ENCODE data around the gene CHD2.
A peak's percentile ranks its signal among the peaks of the same experiment; 100 is the strongest.

CHD2 gene

DNA sequence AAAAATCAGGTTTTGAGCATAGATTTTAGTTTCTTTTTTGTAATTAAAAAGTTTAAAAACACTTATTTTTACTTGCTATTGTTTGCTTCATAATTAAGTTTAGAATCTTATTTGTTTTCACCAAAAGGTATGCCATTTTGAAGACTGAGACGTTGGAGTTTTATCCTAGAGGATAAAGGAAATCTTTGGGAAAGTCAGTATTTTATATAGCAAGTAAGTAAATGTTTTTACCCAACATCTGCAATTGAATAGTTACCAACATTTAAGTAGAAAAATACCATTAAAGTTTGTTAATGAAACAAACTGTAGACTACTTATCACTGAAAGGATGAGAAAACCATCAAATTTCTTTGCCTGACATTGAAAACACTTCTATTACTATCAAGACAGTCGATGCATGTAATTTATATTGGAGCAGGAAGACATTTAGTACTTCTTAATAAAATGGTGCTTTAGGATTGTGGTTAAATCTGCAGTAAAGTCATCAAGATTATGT is 14.0 kb upstream of the CHD2 start:
- peak overlapping the region; percentile 87 for H3K4me3 ChIP-seq (ENCODE audit: low read depth, low read length)
- peaks cover 65% of the 10 kb centered on the region for H3K36me3 ChIP-seq (ENCODE audit: control insufficient read depth, insufficient read depth, low read length)
- H3K9ac ChIP-seq (ENCODE audit: low read depth, low read length), result no peak overlapping the region; the same call in 1 of the 2 replicates

DNA sequence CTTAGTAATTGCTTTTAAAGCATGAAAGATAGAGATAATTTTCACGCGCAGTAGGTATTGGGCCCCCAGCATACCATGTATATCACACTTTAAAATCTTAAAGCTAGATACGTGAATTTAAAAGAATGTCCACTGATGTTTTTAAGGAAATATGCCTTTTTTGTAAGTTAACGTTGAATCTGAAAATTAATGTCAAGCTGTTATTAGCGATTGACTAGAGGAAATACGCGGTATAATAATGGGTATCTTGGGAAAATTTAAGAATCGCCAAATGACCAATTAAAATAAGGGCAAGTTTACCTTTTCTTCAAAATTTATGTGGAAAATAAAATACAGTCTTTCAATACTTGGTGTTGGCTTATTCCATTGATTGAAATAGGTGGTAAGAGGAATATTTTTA is 13.3 kb upstream of the CHD2 start:
- H3K27me3 ChIP-seq (ENCODE audit: control insufficient read depth, insufficient read depth, low read length), result no peaks in the 10 kb centered on the region
- no peak overlapping the region for H3K9ac ChIP-seq (ENCODE audit: low read depth, low read length)
- peaks cover 72% of the 10 kb centered on the region for H3K36me3 ChIP-seq (ENCODE audit: control insufficient read depth, insufficient read depth, low read length)
- no peaks in the 10 kb centered on the region for H3K9me3 ChIP-seq (ENCODE audit: control insufficient read depth, insufficient read depth, low read length)
- H3K27ac ChIP-seq (ENCODE audit: low read depth, low read length), result peak overlapping the region; percentile 9
- peaks cover 12% of the 10 kb centered on the region for H3K4me1 ChIP-seq (ENCODE audit: control insufficient read depth, insufficient read depth, low read length)
- 0 out of 2 replicates have a peak overlapping the region, but pooled peaks have one; percentile 21 for H3K4me3 ChIP-seq (ENCODE audit: low read depth, low read length)

More for the DNA sequence above, 14.0 kb upstream of the CHD2 start:
- Histone ChIP-seq H3K4me1 (ENCODE audit: control insufficient read depth, insufficient read depth, low read length) (peaks cover 19% of the 10 kb centered on the region), H3K27me3 (ENCODE audit: control insufficient read depth, insufficient read depth, low read length) (no peaks in the 10 kb centered on the region), H3K27ac (ENCODE audit: low read depth, low read length) (peak overlapping the region; percentile 98), H3K9me3 (ENCODE audit: control insufficient read depth, insufficient read depth, low read length) (no peaks in the 10 kb centered on the region)

- Histone ChIP-seq H3K4me3 (ENCODE audit: low read depth, low read length) (no peak overlapping the region), H3K27ac (ENCODE audit: low read depth, low read length) (no peak overlapping the region), H3K27me3 (ENCODE audit: control insufficient read depth, insufficient read depth, low read length) (no peaks in the 10 kb centered on the region), H3K9me3 (ENCODE audit: control insufficient read depth, insufficient read depth, low read length) (no peaks in the 10 kb centered on the region), H3K4me1 (ENCODE audit: control insufficient read depth, insufficient read depth, low read length) (peaks cover 9% of the 10 kb centered on the region), H3K36me3 (ENCODE audit: control insufficient read depth, insufficient read depth, low read length) (peaks cover 82% of the 10 kb centered on the region), H3K9ac (ENCODE audit: low read depth, low read length) (no peak overlapping the region)
Measured at GRCh38 chr15:92887869-92888268, 12.3 kb upstream of the CHD2 start.

DNA sequence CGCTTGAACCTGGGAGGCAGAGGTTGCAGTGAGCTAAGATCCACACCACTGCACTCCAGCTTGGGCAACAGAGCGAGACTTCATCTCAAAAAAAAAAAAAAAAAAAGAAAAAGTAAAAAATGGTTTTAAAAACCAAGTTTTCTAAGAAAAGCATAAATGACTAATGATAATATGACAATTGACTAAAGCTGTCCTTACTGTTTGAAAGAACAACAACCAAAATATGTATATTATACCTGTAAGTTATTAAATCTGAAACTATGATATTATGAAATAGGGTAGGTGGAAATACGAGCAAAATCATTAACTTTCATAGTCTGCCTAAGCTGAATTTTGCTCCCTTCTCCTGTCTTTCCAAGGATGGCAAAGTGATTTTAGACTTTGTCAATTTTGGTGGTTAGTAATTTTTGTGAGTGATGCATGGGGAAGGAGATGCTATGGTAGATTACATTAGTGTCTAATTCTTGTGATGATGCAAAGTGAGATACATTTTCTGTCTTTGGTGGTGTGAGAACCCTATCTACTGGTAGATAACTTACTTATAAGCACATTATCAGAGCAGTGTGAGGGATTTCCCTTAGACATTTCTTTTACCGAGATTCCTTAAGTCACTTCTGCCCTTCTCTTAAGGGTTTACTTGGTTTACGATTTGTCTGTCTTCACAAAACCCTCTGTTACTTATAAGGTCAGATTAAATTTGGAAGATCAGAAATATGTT is 10.6 kb upstream of the CHD2 start:
- Histone ChIP-seq H3K27ac (ENCODE audit: low read depth, low read length) (no peak overlapping the region), H3K9ac (ENCODE audit: low read depth, low read length) (no peak overlapping the region), H3K9me3 (ENCODE audit: control insufficient read depth, insufficient read depth, low read length) (no peaks in the 10 kb centered on the region), H3K4me3 (ENCODE audit: low read depth, low read length) (no peak overlapping the region), H3K27me3 (ENCODE audit: control insufficient read depth, insufficient read depth, low read length) (no peaks in the 10 kb centered on the region), H3K36me3 (ENCODE audit: control insufficient read depth, insufficient read depth, low read length) (peaks cover 92% of the 10 kb centered on the region), H3K4me1 (ENCODE audit: control insufficient read depth, insufficient read depth, low read length) (peaks cover 9% of the 10 kb centered on the region)

- H3K4me3 ChIP-seq (ENCODE audit: low read depth, low read length), result no peak overlapping the region
- no peak overlapping the region for H3K27ac ChIP-seq (ENCODE audit: low read depth, low read length)
- no peaks in the 10 kb centered on the region for H3K27me3 ChIP-seq (ENCODE audit: control insufficient read depth, insufficient read depth, low read length)
- H3K9ac ChIP-seq (ENCODE audit: low read depth, low read length), result no peak overlapping the region
- no peaks in the 10 kb centered on the region; the same call in 1 of the 2 replicates for H3K4me1 ChIP-seq (ENCODE audit: control insufficient read depth, insufficient read depth, low read length)
- H3K36me3 ChIP-seq (ENCODE audit: control insufficient read depth, insufficient read depth, low read length), result peaks cover 97% of the 10 kb centered on the region
- no peaks in the 10 kb centered on the region for H3K9me3 ChIP-seq (ENCODE audit: control insufficient read depth, insufficient read depth, low read length)
Measured at GRCh38 chr15:92891533-92892200, 8.5 kb upstream of the CHD2 start.

- H3K9me3 ChIP-seq (ENCODE audit: control insufficient read depth, insufficient read depth, low read length), result no peaks in the 10 kb centered on the region
- no peak overlapping the region for H3K27ac ChIP-seq (ENCODE audit: low read depth, low read length)
- no peak overlapping the region for H3K9ac ChIP-seq (ENCODE audit: low read depth, low read length)
- peaks cover 97% of the 10 kb centered on the region for H3K36me3 ChIP-seq (ENCODE audit: control insufficient read depth, insufficient read depth, low read length)
- no peak overlapping the region for H3K4me3 ChIP-seq (ENCODE audit: low read depth, low read length)
- no peaks in the 10 kb centered on the region for H3K4me1 ChIP-seq (ENCODE audit: control insufficient read depth, insufficient read depth, low read length)
- no peaks in the 10 kb centered on the region for H3K27me3 ChIP-seq (ENCODE audit: control insufficient read depth, insufficient read depth, low read length)
Measured at GRCh38 chr15:92892201-92892555, 7.9 kb upstream of the CHD2 start.

- Histone ChIP-seq H3K4me3 (ENCODE audit: low read depth, low read length) (no peak overlapping the region), H3K36me3 (ENCODE audit: control insufficient read depth, insufficient read depth, low read length) (peaks cover 97% of the 10 kb centered on the region), H3K9me3 (ENCODE audit: control insufficient read depth, insufficient read depth, low read length) (no peaks in the 10 kb centered on the region), H3K27ac (ENCODE audit: low read depth, low read length) (no peak overlapping the region), H3K27me3 (ENCODE audit: control insufficient read depth, insufficient read depth, low read length) (no peaks in the 10 kb centered on the region), H3K4me1 (ENCODE audit: control insufficient read depth, insufficient read depth, low read length) (no peaks in the 10 kb centered on the region), H3K9ac (ENCODE audit: low read depth, low read length) (no peak overlapping the region)
Measured at GRCh38 chr15:92893200-92893599, 6.9 kb upstream of the CHD2 start.

DNA sequence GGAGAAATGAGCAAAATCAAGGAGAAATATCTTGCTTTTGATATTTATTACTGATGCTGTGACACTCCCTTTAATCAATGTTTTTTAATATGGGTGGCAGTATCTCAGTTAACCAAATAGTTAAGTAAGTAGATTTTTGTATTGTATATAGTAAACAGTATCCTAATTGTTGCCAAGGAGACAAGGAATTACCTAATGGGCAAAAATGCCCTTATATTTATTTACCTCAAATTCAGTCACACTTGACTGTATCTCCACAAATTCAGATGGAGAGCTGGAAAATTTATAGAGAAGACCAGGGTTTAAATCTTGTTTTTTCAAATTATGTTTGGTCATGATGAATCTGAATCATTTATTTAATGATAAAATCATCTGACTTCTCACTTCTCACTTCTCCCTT is 3.6 kb upstream of the CHD2 start:
- H3K9me3 ChIP-seq (ENCODE audit: control insufficient read depth, insufficient read depth, low read length), result no peaks in the 10 kb centered on the region
- no peak overlapping the region for H3K4me3 ChIP-seq (ENCODE audit: low read depth, low read length)
- H3K4me1 ChIP-seq (ENCODE audit: control insufficient read depth, insufficient read depth, low read length), result no peaks in the 10 kb centered on the region
- peaks cover 79% of the 10 kb centered on the region for H3K36me3 ChIP-seq (ENCODE audit: control insufficient read depth, insufficient read depth, low read length)
- no peaks in the 10 kb centered on the region for H3K27me3 ChIP-seq (ENCODE audit: control insufficient read depth, insufficient read depth, low read length)
- peak overlapping the region; percentile 42 for H3K27ac ChIP-seq (ENCODE audit: low read depth, low read length)
- no peak overlapping the region for H3K9ac ChIP-seq (ENCODE audit: low read depth, low read length)

GRCh38 chr15:92897620-92898019 is 2.5 kb upstream of the CHD2 start:
- no peaks in the 10 kb centered on the region for H3K9me3 ChIP-seq (ENCODE audit: control insufficient read depth, insufficient read depth, low read length)
- no peak overlapping the region for H3K27ac ChIP-seq (ENCODE audit: low read depth, low read length)
- no peak overlapping the region for H3K9ac ChIP-seq (ENCODE audit: low read depth, low read length)
- H3K4me1 ChIP-seq (ENCODE audit: control insufficient read depth, insufficient read depth, low read length), result no peaks in the 10 kb centered on the region
- H3K27me3 ChIP-seq (ENCODE audit: control insufficient read depth, insufficient read depth, low read length), result no peaks in the 10 kb centered on the region
- H3K36me3 ChIP-seq (ENCODE audit: control insufficient read depth, insufficient read depth, low read length), result peaks cover 73% of the 10 kb centered on the region
- H3K4me3 ChIP-seq (ENCODE audit: low read depth, low read length), result no peak overlapping the region

- H3K4me3 ChIP-seq (ENCODE audit: low read depth, low read length), result no peak overlapping the region
- H3K27ac ChIP-seq (ENCODE audit: low read depth, low read length), result no peak overlapping the region
- no peaks in the 10 kb centered on the region for H3K27me3 ChIP-seq (ENCODE audit: control insufficient read depth, insufficient read depth, low read length)
- no peak overlapping the region for H3K9ac ChIP-seq (ENCODE audit: low read depth, low read length)
- H3K4me1 ChIP-seq (ENCODE audit: control insufficient read depth, insufficient read depth, low read length), result peaks cover 5% of the 10 kb centered on the region; the same call in 1 of the 2 replicates
- H3K9me3 ChIP-seq (ENCODE audit: control insufficient read depth, insufficient read depth, low read length), result no peaks in the 10 kb centered on the region
- H3K36me3 ChIP-seq (ENCODE audit: control insufficient read depth, insufficient read depth, low read length), result peaks cover 61% of the 10 kb centered on the region
Measured at GRCh38 chr15:92898988-92899582, 1.0 kb upstream of the CHD2 start.

- no peak overlapping the region for H3K9ac ChIP-seq (ENCODE audit: low read depth, low read length)
- no peaks in the 10 kb centered on the region for H3K27me3 ChIP-seq (ENCODE audit: control insufficient read depth, insufficient read depth, low read length)
- peak overlapping the region; percentile 99 for H3K4me3 ChIP-seq (ENCODE audit: low read depth, low read length)
- H3K36me3 ChIP-seq (ENCODE audit: control insufficient read depth, insufficient read depth, low read length), result peaks cover 56% of the 10 kb centered on the region
- H3K4me1 ChIP-seq (ENCODE audit: control insufficient read depth, insufficient read depth, low read length), result peaks cover 5% of the 10 kb centered on the region; the same call in 1 of the 2 replicates
- H3K27ac ChIP-seq (ENCODE audit: low read depth, low read length), result peak overlapping the region; percentile 100
- H3K9me3 ChIP-seq (ENCODE audit: control insufficient read depth, insufficient read depth, low read length), result no peaks in the 10 kb centered on the region
Measured at GRCh38 chr15:92899601-92899947, 550 bp upstream of the CHD2 start.

Data from HUES48 (cell line).